ENCODE data around the gene DPM3. TPM values are rescaled to one million over a fixed set of nuclear protein-coding genes. Genes with fewer than 3 reads are reported as not detected.

Gene DPM3
- total and polyA plus RNA-seq, 9 of the 15 experiments (the other 6 are each of a cell fraction or from before 2014, with no cell fraction given), result 3.7 to 120 (median 36.4) TPM

GRCh38 chr1:155092641-155093040 lies 47.7 kb downstream of the DPM3 start:
- no peak overlapping the region for H3K4me2 ChIP-seq (ENCODE audit: insufficient read depth, low read length)
- H3K36me3 ChIP-seq (ENCODE audit: control insufficient read depth, insufficient read depth, low read length), result no peaks in the 10 kb centered on the region
- in situ Hi-C loops (cut with MboI), result loop anchor here (5.0 to 10.0 kb wide), 2 partner anchors 75 to 502 kb away; no protein-coding TSS in a partner anchor
- peaks cover 5% of the 10 kb centered on the region for H3K9me1 ChIP-seq (ENCODE audit: control insufficient read depth, insufficient read depth, low read length)
- peak overlapping the region in 1 of 2 experiments; percentile 22; a peak in 1 of 4 replicates for H3K9ac ChIP-seq (ENCODE audit: insufficient read depth in 1 of 2, low read depth in 2 of 2, low read length in 2 of 2)
- ChIA-PET POLR2A (no interaction called here), CTCF (ENCODE audit: low intra/inter-chr PET ratio) (interaction anchor here (2.6 to 4.1 kb wide), 2 partner anchors 74 to 75 kb away, joined by 59 read pairs; no protein-coding TSS in a partner anchor)
- no TSS peak for BruUV-seq (replicated peaks)
- intact Hi-C loops (cut with micrococcal nuclease), result loop anchor here (10.0 kb wide), 1 partner anchor 502 kb away; no protein-coding TSS in a partner anchor
- WGBS (ENCODE audit: insufficient coverage, low coverage, missing lambda C conversion rate), result 59% methylated on average over 12 of the region's 12 CpGs
- H3K79me2 ChIP-seq (ENCODE audit: control insufficient read depth, insufficient read depth, low read length), result no peaks in the 10 kb centered on the region
- H3K4me3 ChIP-seq, result no peak overlapping the region
- no peak overlapping the region for H3K27ac ChIP-seq (ENCODE audit: extremely low read depth, low read depth, low read length)
- TF ChIP-seq POLR2B (IDR thresholded peaks at IDR 0.05; ENCODE audit: low read depth, partially characterized antibody), result no peak
- TF ChIP-seq ZNF280A (IDR thresholded peaks at IDR 0.05; ENCODE audit: low read depth, partially characterized antibody), result no peak
- TF ChIP-seq ZNF695 (CRISPR knock-in tag; IDR thresholded peaks at IDR 0.05), result no peak
- no peak for TF ChIP-seq ZNF707 (CRISPR knock-in tag; conservative IDR thresholded peaks at IDR 0.05)
- no peak for TF ChIP-seq PKNOX1 (IDR thresholded peaks at IDR 0.05)
- TF ChIP-seq ZC3H8 (IDR thresholded peaks at IDR 0.05), result no peak
- TF ChIP-seq E2F3 (CRISPR knock-in tag; IDR thresholded peaks at IDR 0.05), result no peak
- TF ChIP-seq MXD1 (CRISPR knock-in tag; IDR thresholded peaks at IDR 0.05; ENCODE audit: borderline replicate concordance, poor library complexity, severe bottlenecking), result no peak
- no peak for TF ChIP-seq EP400 (IDR thresholded peaks at IDR 0.05)
- no peak for TF ChIP-seq PRMT5 (CRISPR knock-in tag; IDR thresholded peaks at IDR 0.05)
- no peak for TF ChIP-seq THRB (CRISPR knock-in tag; conservative IDR thresholded peaks at IDR 0.05)
- no peak for TF ChIP-seq ZBTB33 (CRISPR knock-in tag; IDR thresholded peaks at IDR 0.05)
- TF ChIP-seq RBM15 (IDR thresholded peaks at IDR 0.05; ENCODE audit: insufficient read depth, low read length), result no peak
- no peak for TF ChIP-seq EWSR1 (IDR thresholded peaks at IDR 0.05; ENCODE audit: borderline replicate concordance, low read depth, partially characterized antibody)
- no peaks in the 10 kb centered on the region for H4K20me1 ChIP-seq (replicated peaks; ENCODE audit: control insufficient read depth, insufficient read depth, low read length)
- H3K27me3 ChIP-seq (ENCODE audit: control insufficient read depth in 2 of 2, insufficient read depth in 2 of 2, low read length in 2 of 2), result peaks cover 0 to 3% of the 10 kb centered on the region in 2 experiments; a peak in 1 of 5 replicates
- no peaks in the 10 kb centered on the region for H3K9me3 ChIP-seq (replicated peaks; ENCODE audit: control insufficient read depth, insufficient read depth, low read depth, low read length)
- no peak overlapping the region for H2AFZ ChIP-seq (ENCODE audit: low read depth, low read length)
- no peak for ATAC-seq
- peaks cover 12 to 22% of the 10 kb centered on the region in 2 experiments; a peak in 4 of 5 replicates for H3K4me1 ChIP-seq (replicated peaks in 1 of 2; ENCODE audit: control insufficient read depth in 2 of 2, insufficient read depth in 2 of 2, low read length in 2 of 2)
- FAIRE-seq, result no peak
- DNase-seq (ENCODE audit: extremely low read depth in 1 of 4, low spot score in 3 of 4), result no peak

Data from K562 (cell line).